NCI-H1092 treated with DMSO at 0.1 percent for 48 hours (cell line): Measurements from ENCODE around the gene HPS4.
"Not testable (repeated sequence)": the region's sequence is repeated elsewhere in the genome, so short reads cannot be mapped to it uniquely, and the experiment has no call there.

ENCODE experiments used
- DNase-seq: peaks from one replicate; lab custom pipeline; 2025; lab: John Stamatoyannopoulos, UW

Gene HPS4

GRCh38 chr22:26483439-26484359 is at the start of gene HPS4, which contains the start of gene SRRD:
HPS4 (minus strand) TSS chr22:26483783; CDS start chr22:26481762, 2,021 bp downstream.
SRRD (plus strand) TSS chr22:26483877; CDS start chr22:26483891, 14 bp downstream.
- DNase-seq = peak; percentile 90

GRCh38 chr22:26529345-26529744 is 45.8 kb upstream of the HPS4 start:
- peak; percentile 47 for DNase-seq

DNA sequence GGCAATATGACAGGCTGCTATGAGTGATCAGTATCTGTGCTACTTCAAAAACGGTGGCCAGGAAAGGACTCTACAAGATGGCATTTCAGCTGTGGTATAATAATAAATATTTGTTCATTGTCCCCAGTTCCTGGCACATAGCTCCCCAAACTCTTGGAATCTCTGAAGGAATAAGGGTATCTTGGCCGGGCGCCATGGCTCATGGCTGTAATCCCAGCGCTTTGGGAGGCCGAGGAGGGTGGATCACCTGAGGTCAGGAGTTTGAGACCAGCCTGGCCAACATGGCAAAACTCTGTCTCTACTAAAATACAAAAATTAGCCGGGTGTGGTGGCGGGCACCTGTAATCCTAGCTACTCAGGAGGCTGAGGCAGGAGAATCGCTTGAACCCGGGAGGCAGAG is 44.9 kb upstream of the HPS4 start:
- DNase-seq = not testable (repeated sequence)

DNA sequence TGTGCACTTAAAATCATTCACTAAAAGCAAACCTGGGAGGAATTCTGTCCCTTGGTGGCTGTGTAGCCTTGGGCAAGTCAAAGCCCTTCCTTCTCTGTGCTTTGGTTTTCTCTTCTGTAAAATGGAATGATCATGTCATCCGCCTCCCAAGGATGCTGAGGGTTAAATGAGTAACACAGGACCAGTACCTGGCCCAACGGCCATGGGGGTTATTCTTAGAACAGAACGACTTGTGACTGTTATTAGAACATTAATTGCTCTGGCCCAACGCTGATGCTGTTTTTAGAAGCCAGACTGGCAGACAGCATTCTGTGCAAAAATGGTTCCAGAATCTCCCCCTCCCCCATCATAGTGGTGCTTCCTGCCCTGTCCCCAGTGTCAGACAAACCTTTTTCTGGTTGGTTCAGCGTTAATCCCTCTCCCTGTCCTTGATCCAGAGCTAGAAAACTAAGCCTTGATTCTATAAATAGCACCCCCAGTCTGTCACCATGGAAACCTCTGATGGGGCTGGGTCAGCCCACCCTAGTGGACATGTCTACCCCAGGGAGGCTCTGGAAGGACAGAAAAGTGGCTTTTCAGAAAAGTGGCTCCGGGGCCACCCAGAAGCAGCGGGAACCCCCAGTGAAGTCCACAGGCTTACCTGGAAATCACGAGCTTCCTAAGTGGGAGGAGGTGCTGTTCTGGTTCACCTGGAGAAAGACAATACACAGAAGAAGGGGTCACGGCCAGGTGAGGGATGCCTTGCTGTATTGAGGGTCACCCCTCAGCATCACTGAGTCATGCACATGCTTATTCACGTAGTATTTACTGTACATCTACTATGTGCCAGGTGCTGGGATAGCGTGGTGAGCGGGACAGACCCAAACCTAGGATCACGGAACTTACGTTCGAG is 44.2 kb upstream of the HPS4 start:
- DNase-seq = no peak

GRCh38 chr22:26527167-26527566 is 43.6 kb upstream of the HPS4 start:
- no peak for DNase-seq

DNA sequence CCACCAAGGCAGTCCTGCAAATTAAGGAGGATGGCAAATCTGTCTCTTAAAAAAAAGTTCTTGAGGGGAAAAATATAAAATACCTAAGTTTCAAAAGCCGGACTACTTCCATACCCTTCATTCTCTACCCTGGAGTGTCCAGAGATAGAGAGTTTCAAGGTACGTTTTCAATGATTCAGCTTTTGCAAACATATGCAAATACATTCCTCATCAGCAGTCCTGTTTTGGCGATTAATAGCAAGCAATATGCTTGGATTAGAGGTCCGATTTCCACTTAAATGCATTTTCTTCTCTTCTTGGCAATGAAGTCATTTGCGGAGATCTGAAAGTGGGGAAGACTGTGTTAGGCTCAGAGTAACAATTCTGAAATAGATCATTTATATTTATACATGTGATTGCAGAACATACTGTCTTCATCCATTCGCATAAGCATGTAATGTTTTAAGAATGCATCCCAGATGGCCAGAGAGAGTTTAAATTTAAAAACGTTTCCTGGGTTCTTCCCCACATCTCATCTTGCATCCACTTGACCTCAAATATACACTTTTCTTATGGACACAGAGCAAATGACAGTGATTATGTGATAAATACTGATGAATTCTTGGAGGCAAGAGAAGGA is 42.5 kb upstream of the HPS4 start:
- no peak for DNase-seq

DNA sequence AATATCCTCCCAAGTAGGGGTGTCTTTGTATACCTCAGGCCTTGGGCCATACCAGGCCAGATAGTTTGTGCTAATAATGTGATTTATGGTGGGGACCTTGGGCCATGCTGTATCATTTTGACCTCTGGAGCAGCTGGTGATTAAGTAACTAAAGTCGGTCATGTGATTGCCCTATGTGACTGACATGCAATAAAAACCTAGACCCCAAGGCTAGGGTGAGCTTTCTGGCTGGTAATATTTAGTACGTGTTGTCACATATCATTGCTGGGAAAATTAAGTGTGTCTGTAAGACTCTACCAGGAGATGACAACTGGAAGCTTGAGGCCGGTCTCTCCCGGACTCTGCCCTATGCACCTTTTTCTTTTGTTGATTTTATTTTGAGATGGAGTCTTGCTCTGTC is 41.3 kb upstream of the HPS4 start:
- no peak for DNase-seq

DNA sequence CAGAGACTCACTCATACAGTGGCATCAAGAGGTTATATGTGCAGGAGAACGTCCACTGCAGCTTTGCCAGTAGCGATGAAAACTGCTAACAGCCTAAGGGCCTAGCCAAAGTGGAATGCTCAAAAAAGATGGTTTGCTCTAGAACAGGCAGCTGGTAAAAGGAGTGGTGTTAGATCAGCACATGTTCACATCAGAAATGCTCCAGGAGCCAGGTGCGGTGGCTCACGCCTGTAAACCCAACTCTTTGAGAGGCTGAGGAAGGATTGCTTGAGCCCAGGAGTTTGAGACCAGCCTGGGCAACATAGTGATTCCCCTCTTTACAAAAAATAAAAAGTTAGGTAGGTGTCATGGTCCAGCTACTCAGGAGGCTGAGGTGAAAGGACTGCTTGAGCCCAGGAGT is 39.0 kb upstream of the HPS4 start:
- no peak for DNase-seq

DNA sequence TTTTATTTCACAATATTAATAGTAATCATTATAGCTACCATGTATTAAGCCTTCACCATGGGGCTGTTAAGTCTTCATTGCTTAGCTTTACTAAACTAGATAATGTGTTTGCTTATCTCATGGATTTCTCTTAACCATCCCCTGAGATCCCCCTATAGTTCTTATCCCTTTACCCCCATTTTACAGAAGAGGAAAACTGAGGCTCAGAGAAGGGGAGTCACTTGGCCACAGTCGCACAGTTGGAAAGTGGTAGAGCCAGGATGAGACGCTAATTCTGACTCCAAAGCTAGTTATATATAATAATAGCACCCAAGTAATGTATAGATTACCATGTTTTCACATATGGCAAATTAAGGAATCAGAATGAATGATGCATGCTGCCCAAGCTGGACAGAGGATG is 38.4 kb upstream of the HPS4 start:
- no peak for DNase-seq

DNA sequence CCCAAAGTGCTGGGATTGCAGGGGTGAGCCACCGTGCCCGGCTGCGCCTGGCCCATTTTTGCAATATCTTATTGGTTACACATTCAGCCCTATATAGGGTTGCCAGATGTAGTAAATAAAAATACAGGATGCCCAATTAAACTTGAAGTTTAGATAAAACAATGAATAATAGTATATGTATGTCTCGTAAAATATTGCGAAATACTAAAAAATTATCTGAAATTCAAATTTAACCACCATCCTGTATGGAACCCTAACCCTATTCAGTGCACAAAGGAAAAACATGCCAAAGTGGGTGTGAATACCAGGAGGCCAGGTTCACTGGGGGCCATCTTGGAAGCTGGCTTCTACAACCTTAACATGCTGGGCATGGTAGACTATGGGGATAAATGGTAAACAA is 33.8 kb upstream of the HPS4 start:
- DNase-seq = no peak

GRCh38 chr22:26516503-26516902 is 32.9 kb upstream of the HPS4 start:
- DNase-seq = no peak

GRCh38 chr22:26515931-26516330 is 32.3 kb upstream of the HPS4 start:
- no peak for DNase-seq

DNA sequence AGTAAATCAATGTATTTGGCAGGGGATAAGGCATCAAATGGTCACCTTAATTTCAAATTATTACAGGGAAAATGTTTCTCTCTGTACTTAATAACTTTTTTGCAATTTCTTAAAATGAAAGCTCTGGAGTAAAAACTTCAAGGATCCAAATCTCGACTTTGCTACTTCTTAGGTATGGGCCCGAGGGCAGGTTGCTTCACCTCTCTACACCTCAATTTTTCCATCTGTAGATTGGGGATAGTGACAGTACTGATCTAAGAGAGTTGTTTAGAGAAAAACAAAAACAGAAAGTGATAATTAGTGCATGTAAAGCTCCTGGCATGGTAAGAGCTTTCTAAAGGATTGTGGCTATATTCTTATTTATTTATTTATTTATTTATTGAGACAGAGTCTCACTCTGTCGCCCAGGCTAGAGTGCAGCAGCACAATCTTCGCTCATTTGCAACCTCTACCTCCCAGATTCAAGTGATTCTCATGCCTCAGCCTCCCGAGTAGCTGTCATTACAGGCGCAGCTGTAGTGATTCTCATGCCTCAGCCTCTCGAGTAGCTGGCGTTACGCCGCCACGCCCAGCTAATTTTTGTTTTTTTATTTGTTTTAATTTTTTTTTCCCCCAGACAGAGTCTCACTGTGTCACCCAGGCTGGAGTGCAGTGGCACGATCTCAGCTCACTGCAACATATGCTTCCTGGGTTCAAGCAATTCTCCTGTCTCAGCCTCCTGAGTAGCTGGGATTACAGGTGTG is 31.0 kb upstream of the HPS4 start:
- no peak for DNase-seq

DNA sequence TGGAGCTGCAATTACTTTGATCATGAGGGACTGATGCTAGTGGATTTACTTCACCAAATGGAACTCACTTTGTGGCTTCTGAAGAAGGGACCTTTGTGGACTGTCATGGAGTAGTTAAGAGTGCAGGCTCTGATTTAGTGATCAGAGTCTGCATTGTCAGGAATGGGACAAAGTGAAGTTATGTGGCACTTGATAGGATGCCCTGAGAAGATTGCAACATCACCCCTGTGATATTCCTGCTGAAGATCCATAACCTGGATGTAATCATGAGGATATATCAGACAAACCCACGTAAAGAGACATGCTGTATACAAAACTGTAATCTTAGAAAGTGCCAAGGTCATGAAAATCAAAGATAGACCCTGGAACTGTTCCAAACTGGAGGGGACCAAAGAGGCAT is 30.3 kb upstream of the HPS4 start:
- DNase-seq = no peak

GRCh38 chr22:26512149-26512793 is 28.7 kb upstream of the HPS4 start, which contains the start of gene TFIP11:
TFIP11 (minus strand) TSS chr22:26512473; CDS start chr22:26510272, 2,201 bp downstream.
- DNase-seq = peak; percentile 83

DNA sequence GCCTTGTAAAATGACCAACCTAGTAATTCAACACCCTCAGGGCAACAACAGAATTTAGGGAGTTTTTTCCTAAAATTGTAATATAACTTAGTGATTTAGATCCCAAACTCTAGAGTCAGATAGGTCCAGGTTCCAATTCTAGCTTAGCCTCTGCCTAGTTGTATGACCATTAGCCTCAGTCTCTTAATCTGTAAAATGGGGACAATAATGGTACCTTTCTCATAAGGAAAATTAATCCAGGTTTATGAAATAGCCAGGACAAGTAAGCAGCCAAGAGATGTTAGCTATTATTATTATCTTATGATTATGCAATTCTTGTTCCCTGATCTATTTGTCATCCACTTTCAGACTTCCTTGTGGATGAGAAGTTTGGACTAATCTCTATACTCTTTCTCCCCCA is 24.6 kb upstream of the HPS4 start:
- no peak for DNase-seq

DNA sequence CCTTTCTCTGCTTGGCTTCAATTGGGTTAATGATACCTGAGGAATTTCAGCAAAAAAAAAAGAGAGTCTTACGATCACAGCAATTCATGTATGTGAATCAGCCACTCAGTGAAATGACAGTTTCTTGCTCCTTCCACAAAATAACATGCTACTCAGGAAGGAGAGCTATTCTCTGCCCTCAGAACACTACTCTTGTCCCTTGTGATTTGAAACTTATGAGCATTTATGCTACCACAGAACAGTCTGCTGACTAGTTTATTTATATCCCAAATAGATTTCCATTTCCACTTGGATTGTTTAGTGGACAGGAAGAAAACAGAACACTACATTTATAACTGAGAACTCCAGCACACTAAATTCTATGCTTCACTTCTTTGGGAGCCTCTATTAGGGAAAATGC is 20.2 kb upstream of the HPS4 start:
- DNase-seq = no peak

- DNase-seq = peak; percentile 12
These were observed 19.3 kb upstream of the HPS4 start for GRCh38 chr22:26502688-26503561.

- no peak for DNase-seq
These were observed 18.4 kb upstream of the HPS4 start for GRCh38 chr22:26501996-26502395.

DNA sequence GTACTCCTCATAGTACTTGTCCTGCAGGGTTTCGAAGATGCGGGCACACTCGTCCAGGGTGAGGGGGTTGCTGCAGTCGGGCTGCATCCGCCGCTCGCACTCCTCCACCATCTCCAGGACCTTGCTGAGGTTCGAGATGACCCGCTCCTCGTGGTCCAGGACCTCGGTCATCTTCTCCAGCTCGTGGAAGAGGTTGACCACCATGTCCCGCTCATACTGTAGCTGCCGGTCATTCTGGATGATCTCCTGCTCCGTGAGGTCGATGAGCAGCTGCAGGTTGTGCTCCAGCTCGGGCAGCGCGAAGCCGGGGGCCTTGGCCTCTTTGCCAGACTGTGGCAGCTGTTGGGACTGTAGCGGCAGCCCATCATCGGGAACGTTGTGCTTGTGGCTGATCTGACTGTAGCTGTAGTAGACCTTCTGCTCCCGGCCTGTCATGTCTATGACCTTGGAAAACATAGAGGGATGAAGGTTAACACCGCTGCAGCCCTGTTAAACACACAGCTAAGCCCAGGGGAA is 15.7 kb upstream of the HPS4 start:
- no peak for DNase-seq
